HepG2 (cell line): ENCODE results near the gene TRIM37. TPM values are rescaled to one million over a fixed set of nuclear protein-coding genes. Genes with fewer than 3 reads are reported as not detected.

ENCODE experiments used
- CSRNP2 ChIP-seq: sonication (generic); formaldehyde crosslinking; conservative IDR thresholded peaks from 2 replicates; pipeline ENCODE4 v1.8.0; 2022; ENCODE audit warnings: low read depth, missing genetic modification reagents
- DBP ChIP-seq: sonication (generic); formaldehyde crosslinking; IDR thresholded peaks from 2 replicates; pipeline ENCODE4 v1.4.0; 2020; ENCODE audit warnings: missing genetic modification reagents; ENCODE audit errors: not compliant biosample characterization
- DZIP1 ChIP-seq: sonication (generic); formaldehyde crosslinking; IDR thresholded peaks from 2 replicates; pipeline ENCODE4 v1.5.0; 2020; ENCODE audit warnings: mild to moderate bottlenecking, missing genetic modification reagents
- HNRNPUL1 ChIP-seq: fragments of 200-400 bp; formaldehyde crosslinking; IDR thresholded peaks from 2 replicates; pipeline ENCODE4 v1.6.1; 2017; ENCODE audit warnings: low read depth, mild to moderate bottlenecking, low read length, moderate library complexity
- JARID2 ChIP-seq: sonication (generic); formaldehyde crosslinking; IDR thresholded peaks from 2 replicates; pipeline ENCODE4 v1.8.1; 2023; ENCODE audit warnings: missing genetic modification reagents, inconsistent platforms; ENCODE audit not compliant: insufficient replicate concordance
- KAT2B ChIP-seq: fragments of 150-350 bp; IDR thresholded peaks from 2 replicates; pipeline ENCODE4 v1.6.1; 2014; ENCODE audit warnings: low read depth, low read length, borderline replicate concordance
- KAT7 ChIP-seq: IDR thresholded peaks from 2 replicates; pipeline ENCODE4 v1.6.1; 2018; ENCODE audit warnings: borderline replicate concordance, missing compliant biosample characterization
- KMT2B ChIP-seq: IDR thresholded peaks from 2 replicates; pipeline ENCODE4 v1.6.1; 2016; ENCODE audit warnings: missing genetic modification reagents, missing compliant biosample characterization
- LRRFIP1 ChIP-seq: sonication (generic); formaldehyde crosslinking; conservative IDR thresholded peaks from 2 replicates; pipeline ENCODE4 v1.4.0; 2020; ENCODE audit warnings: missing genetic modification reagents
- NFIB ChIP-seq: sonication (generic); formaldehyde crosslinking; IDR thresholded peaks from 2 replicates; pipeline ENCODE4 v1.9.0; 2021; ENCODE audit warnings: missing genetic modification reagents, mild to moderate bottlenecking, borderline replicate concordance
- NFYB ChIP-seq: sonication (generic); formaldehyde crosslinking; IDR thresholded peaks from 2 replicates; pipeline ENCODE4 v1.4.0; 2020; ENCODE audit warnings: missing genetic modification reagents
- PPARG ChIP-seq: conservative IDR thresholded peaks from 2 replicates; pipeline ENCODE4 v1.6.1; 2016; ENCODE audit warnings: missing biosample characterization, missing genetic modification reagents
- SNAI1 ChIP-seq: sonication (generic); formaldehyde crosslinking; IDR thresholded peaks from 2 replicates; pipeline ENCODE4 v1.5.0; 2020; ENCODE audit warnings: mild to moderate bottlenecking, missing genetic modification reagents, borderline replicate concordance
- SP5 ChIP-seq: IDR thresholded peaks from 2 replicates; pipeline ENCODE4 v1.6.1; 2016; ENCODE audit warnings: low read depth, borderline replicate concordance
- TFDP1 ChIP-seq: IDR thresholded peaks from 2 replicates; pipeline ENCODE4 v1.6.1; 2016; ENCODE audit warnings: missing compliant biosample characterization, missing genetic modification reagents, borderline replicate concordance
- ZNF563 ChIP-seq: sonication (generic); formaldehyde crosslinking; IDR thresholded peaks from 2 replicates; pipeline ENCODE4 v1.8.0; 2022; ENCODE audit warnings: mild to moderate bottlenecking, moderate library complexity, missing genetic modification reagents
- ZSCAN20 ChIP-seq: sonication (generic); formaldehyde crosslinking; IDR thresholded peaks from 2 replicates; pipeline ENCODE4 v1.4.0; 2020; ENCODE audit warnings: missing genetic modification reagents, mild to moderate bottlenecking, borderline replicate concordance
- ZSCAN9 ChIP-seq: IDR thresholded peaks from 2 replicates; pipeline ENCODE4 v1.6.1; 2016; ENCODE audit warnings: borderline replicate concordance
- polyA plus RNA-seq, 8 experiments: library from polyadenylated mRNA; depleted of rRNA in 3 of 8; stranded (reverse) in 7 of 8; unstranded in 1 of 8; fragments of >200 nt; fragmentation: Illumina TruSeq in 4 of 8; extraction: Trizol in 4 of 8; gene quantifications; 2 replicates each; pipeline versions ENCODE4 v1.2.1 to v1.2.3, GENCODE V29; 2011 to 2016; ENCODE audit warnings: low read depth in 4 of 8, missing spikeins in 1 of 8, mixed read lengths in 1 of 8; ENCODE audit not compliant: insufficient read depth in 1 of 8
- total RNA-seq, 5 experiments: library from RNA; depleted of rRNA; stranded (reverse); fragments of >200 nt; fragmentation: Illumina TruSeq; extraction: Trizol; gene quantifications; 2 replicates each; pipeline ENCODE4 v1.2.3, GENCODE V29; 2016; ENCODE audit warnings: low read depth in 1 of 5

The TRIM37 gene
- total and polyA plus RNA-seq, 2 of the 13 experiments (the other 11 are each of a cell fraction or from before 2014, with no cell fraction given), result 12.4 to 39.1 TPM

GRCh38 chr17:59106463-59107305, at the start of gene TRIM37 (continued):
- peak; percentile 69 for TF ChIP-seq HNRNPUL1
- no peak for TF ChIP-seq KAT2B
- peak; percentile 82 for TF ChIP-seq SP5 (CRISPR knock-in tag)
- TF ChIP-seq LRRFIP1 (CRISPR knock-in tag), result 0 out of 2 replicates have a peak, but pooled peaks have one; percentile 31
- peak; percentile 83; the same call in 1 of the 2 replicates for TF ChIP-seq KAT7
- peak; percentile 83 for TF ChIP-seq ZNF563 (CRISPR knock-in tag)
- TF ChIP-seq KMT2B, result peak; percentile 97
- peak; percentile 55 for TF ChIP-seq NFYB (CRISPR knock-in tag)
- TF ChIP-seq ZSCAN9 (CRISPR knock-in tag), result no peak
- TF ChIP-seq NFIB (CRISPR knock-in tag), result no peak
- peak; percentile 30 for TF ChIP-seq DBP (CRISPR knock-in tag)
- TF ChIP-seq CSRNP2 (CRISPR knock-in tag), result no peak
- peak; percentile 35 for TF ChIP-seq JARID2 (CRISPR knock-in tag)
- TF ChIP-seq DZIP1 (CRISPR knock-in tag), result peak; percentile 54; the same call in 1 of the 2 replicates
- TF ChIP-seq PPARG, result no peak
- peak; percentile 22; the same call in 1 of the 2 replicates for TF ChIP-seq SNAI1
- TF ChIP-seq TFDP1 (CRISPR knock-in tag), result peak; percentile 98
- no peak for TF ChIP-seq ZSCAN20 (CRISPR knock-in tag)
